H9 (cell line): ENCODE data around the gene DNAJC21. TPM values are rescaled to one million over a fixed set of nuclear protein-coding genes. Genes with fewer than 3 reads are reported as not detected.

Experiments used
- DNase-seq: peaks from one replicate; pipeline ENCODE4 v3.0.0-alpha.2; 2017
- H2AFZ ChIP-seq: one replicate; pipeline ENCODE4 v1.6.1; 2013; ENCODE audit warnings: mild to moderate bottlenecking, low read length, control low read depth, moderate library complexity
- H2AK5ac ChIP-seq: 2 replicates; pipeline ENCODE4 v1.6.1; 2013; ENCODE audit warnings: low read length, control low read depth, mixed read lengths; ENCODE audit not compliant: insufficient read length
- H2BK120ac ChIP-seq: one replicate; pipeline ENCODE4 v1.6.1; 2013; ENCODE audit warnings: low read depth, mild to moderate bottlenecking, low read length, control low read depth, inconsistent platforms; ENCODE audit not compliant: poor library complexity, severe bottlenecking
- H2BK12ac ChIP-seq: 2 replicates; pipeline ENCODE4 v1.6.1; 2013; ENCODE audit warnings: low read length, control low read depth, mixed read lengths, low read depth; ENCODE audit not compliant: insufficient read length
- H2BK15ac ChIP-seq: 2 replicates; pipeline ENCODE4 v1.6.1; 2013; ENCODE audit warnings: low read depth, low read length, control low read depth
- H2BK20ac ChIP-seq: one replicate; pipeline ENCODE4 v1.6.1; 2013; ENCODE audit warnings: low read depth, mild to moderate bottlenecking, low read length, control low read depth, inconsistent platforms; ENCODE audit not compliant: poor library complexity, severe bottlenecking
- H2BK5ac ChIP-seq: 2 replicates; pipeline ENCODE4 v1.6.1; 2013; ENCODE audit warnings: low read length, control low read depth, mixed read lengths; ENCODE audit not compliant: insufficient read length
- H3K14ac ChIP-seq: 2 replicates; pipeline ENCODE4 v1.6.1; 2013; ENCODE audit warnings: low read length, control low read depth; ENCODE audit not compliant: insufficient read depth
- H3K18ac ChIP-seq: 2 replicates; pipeline ENCODE4 v1.6.1; 2013; ENCODE audit warnings: low read depth, mild to moderate bottlenecking, mixed read lengths, low read length, control low read depth; ENCODE audit not compliant: insufficient read length
- H3K23ac ChIP-seq: 2 replicates; pipeline ENCODE4 v1.6.1; 2013; ENCODE audit warnings: low read length, control low read depth, mixed read lengths, low read depth; ENCODE audit not compliant: insufficient read length
- H3K23me2 ChIP-seq: 2 replicates; pipeline ENCODE4 v1.6.1; 2013; ENCODE audit warnings: low read depth, mild to moderate bottlenecking, mixed read lengths, low read length, control low read depth; ENCODE audit not compliant: insufficient read length, poor library complexity, severe bottlenecking
- H3K27ac ChIP-seq: 2 replicates; pipeline ENCODE4 v1.5.1; 2013; ENCODE audit warnings: low read length, control low read depth, mixed read lengths, low read depth; ENCODE audit not compliant: insufficient read length
- H3K27me3 ChIP-seq: 2 replicates; pipeline ENCODE4 v1.6.1; 2013; ENCODE audit warnings: low read length, control low read depth, inconsistent platforms; ENCODE audit not compliant: insufficient read depth
- H3K4ac ChIP-seq: 2 replicates; pipeline ENCODE4 v1.6.1; 2013; ENCODE audit warnings: low read depth, mild to moderate bottlenecking, control low read depth, inconsistent platforms, low read length, moderate library complexity
- H3K4me1 ChIP-seq: 2 replicates; pipeline ENCODE4 v1.6.1; 2013; ENCODE audit warnings: low read length, control low read depth, inconsistent platforms; ENCODE audit not compliant: insufficient read depth
- H3K4me2 ChIP-seq: 2 replicates; pipeline ENCODE4 v1.6.1; 2013; ENCODE audit warnings: low read length, control low read depth, mixed read lengths; ENCODE audit not compliant: insufficient read length, insufficient read depth
- H3K56ac ChIP-seq: 2 replicates; pipeline ENCODE4 v1.6.1; 2013; ENCODE audit warnings: low read depth, mild to moderate bottlenecking, mixed read lengths, low read length, control low read depth; ENCODE audit not compliant: insufficient read length
- H3K79me1 ChIP-seq: 2 replicates; pipeline ENCODE4 v1.6.1; 2013; ENCODE audit warnings: low read depth, mild to moderate bottlenecking, moderate library complexity, low read length, control low read depth, inconsistent platforms; ENCODE audit not compliant: insufficient read depth, poor library complexity, severe bottlenecking
- H3K79me2 ChIP-seq: 2 replicates; pipeline ENCODE4 v1.6.1; 2013; ENCODE audit warnings: low read length, control low read depth, inconsistent platforms; ENCODE audit not compliant: insufficient read depth
- H3K9ac ChIP-seq: 2 replicates; pipeline ENCODE4 v1.6.1; 2013; ENCODE audit warnings: low read length, control low read depth, mixed read lengths; ENCODE audit not compliant: insufficient read length; ENCODE audit errors: extremely low read depth
- H3K9me3 ChIP-seq: one replicate; pipeline ENCODE4 v1.6.1; 2013; ENCODE audit warnings: low read depth, low read length, inconsistent platforms; ENCODE audit not compliant: control insufficient read depth
- H3T11ph ChIP-seq: one replicate; pipeline ENCODE4 v1.6.1; 2013; ENCODE audit warnings: mild to moderate bottlenecking, low read length, control low read depth, inconsistent platforms
- H4K20me1 ChIP-seq: one replicate; pipeline ENCODE4 v1.6.1; 2013; ENCODE audit not compliant: control insufficient read depth, insufficient read length, insufficient read depth
- H4K5ac ChIP-seq: 2 replicates; pipeline ENCODE4 v1.6.1; 2013; ENCODE audit warnings: low read depth, mild to moderate bottlenecking, mixed read lengths, low read length, control low read depth; ENCODE audit not compliant: insufficient read length
- H4K8ac ChIP-seq: replicated peaks from 2 replicates; pipeline ENCODE4 v1.6.1; 2013; ENCODE audit warnings: low read length, control low read depth, mixed read lengths, low read depth; ENCODE audit not compliant: insufficient read length
- H4K91ac ChIP-seq: 2 replicates; pipeline ENCODE4 v1.6.1; 2013; ENCODE audit warnings: low read depth, mild to moderate bottlenecking, moderate library complexity, mixed read lengths, low read length, control low read depth; ENCODE audit not compliant: insufficient read length
- H3K27ac Mint-ChIP-seq, 3 experiments: 2 replicates in 2 of 3; 3 replicates in 1 of 3; pipeline ENCODE4 v1.8.0; 2020 to 2021; ENCODE audit warnings: mixed read lengths in 3 of 3, mild to moderate bottlenecking in 1 of 3, moderate library complexity in 1 of 3
- H3K27me3 Mint-ChIP-seq: 2 replicates; pipeline ENCODE4 v1.8.0; 2021; ENCODE audit warnings: low read depth, mild to moderate bottlenecking, moderate library complexity, mixed read lengths
- H3K36me3 Mint-ChIP-seq, 3 experiments: 2 replicates in 2 of 3; 3 replicates in 1 of 3; pipeline ENCODE4 v1.8.0; 2020 to 2021; ENCODE audit warnings: low read depth in 3 of 3, mixed read lengths in 3 of 3; ENCODE audit not compliant: insufficient read depth in 1 of 3
- H3K4me1 Mint-ChIP-seq, 2 experiments: 2 replicates each; pipeline ENCODE4 v1.8.0; 2020; ENCODE audit warnings: mixed read lengths in 2 of 2
- H3K4me3 Mint-ChIP-seq, 2 experiments: 2 replicates in 1 of 2; 3 replicates in 1 of 2; pipeline ENCODE4 v1.8.0; 2020 to 2021; ENCODE audit warnings: mild to moderate bottlenecking in 2 of 2, mixed read lengths in 2 of 2, moderate library complexity in 1 of 2
- H3K9me3 Mint-ChIP-seq, 2 experiments: 2 replicates in 1 of 2; 3 replicates in 1 of 2; pipeline ENCODE4 v1.8.0; 2020; ENCODE audit warnings: mild to moderate bottlenecking in 2 of 2, mixed read lengths in 2 of 2, moderate library complexity in 1 of 2
- WGBS: extraction: QIAGEN DNeasy Blood & Tissue Kit; methylation state at CpG from one replicate; pipeline ENCODE4 v1.1.7; 2013; ENCODE audit warnings: missing lambda C conversion rate, low lambda C conversion rate, mixed read lengths; ENCODE audit not compliant: insufficient read length; ENCODE audit errors: extremely low coverage; 5-methylcytosine and 5-hydroxymethylcytosine counted together
- total RNA-seq: library from RNA; stranded (reverse); gene quantifications from 2 replicates; pipeline ENCODE4 v1.2.1, GENCODE V29; 2021
- TF ChIP-seq, protein P1 (sequence below): fragments of 200-600 bp; sonication (generic); conservative IDR thresholded peaks from 3 replicates; pipeline ENCODE4 v1.8.0; 2021; ENCODE audit warnings: antibody characterized with exemption, mild to moderate bottlenecking

Gene DNAJC21
- total RNA-seq, 1 experiment from 2014 or later, result 50.4 TPM

DNA sequence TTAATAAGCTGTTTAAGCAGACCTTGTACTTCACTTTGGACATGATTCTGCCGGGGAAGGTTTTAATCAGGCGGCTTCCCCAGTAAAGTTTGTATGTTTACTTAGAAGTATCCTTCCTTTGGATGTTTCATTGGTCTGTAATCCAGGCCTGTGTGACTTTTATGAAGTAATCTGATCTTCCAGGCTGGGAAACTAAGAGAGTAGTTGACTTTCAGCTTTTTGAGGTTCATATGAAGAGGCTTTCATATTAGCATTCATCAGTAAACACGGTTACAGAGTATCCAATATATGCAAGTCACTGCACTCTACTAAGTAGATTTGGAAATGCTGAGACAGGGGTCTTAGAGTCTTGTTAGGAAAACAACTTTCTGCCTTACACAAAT lies 1.1 kb downstream of the DNAJC21 start:
- Mint-ChIP-seq H3K4me3 (peak overlapping the region; percentile 98 to 99), H3K4me1 (peaks cover 17 to 20% of the 10 kb centered on the region in 2 experiments), H3K36me3 (peaks cover 8 to 41% (median 31%) of the 10 kb centered on the region in 3 experiments), H3K9me3 (no peaks in the 10 kb centered on the region; a peak in 1 of 5 replicates), H3K27me3 (no peaks in the 10 kb centered on the region), H3K27ac (peak overlapping the region; percentile 86 to 99 (median 96); a peak in 6 of 7 replicates)
- Histone ChIP-seq H2BK15ac (no peak overlapping the region), H3K9me3 (no peaks in the 10 kb centered on the region), H3K56ac (no peak overlapping the region), H3K79me1 (peaks cover 10% of the 10 kb centered on the region), H3K4me2 (peak overlapping the region; percentile 67), H2BK120ac (no peak overlapping the region), H3K9ac (peak overlapping the region; percentile 82), H4K8ac (no peak overlapping the region), H3K14ac (peak overlapping the region; percentile 78; the same call in 1 of the 2 replicates), H4K5ac (no peak overlapping the region), H4K91ac (no peak overlapping the region), H2BK12ac (no peak overlapping the region), H3T11ph (no peak overlapping the region), H2AFZ (no peak overlapping the region), H3K27me3 (no peaks in the 10 kb centered on the region), H3K4me1 (no peaks in the 10 kb centered on the region; the same call in 1 of the 2 replicates), H3K18ac (no peak overlapping the region), H2BK5ac (no peak overlapping the region), H3K23ac (no peak overlapping the region), H2AK5ac (no peak overlapping the region), H3K79me2 (peaks cover 10% of the 10 kb centered on the region; the same call in 1 of the 2 replicates), H3K27ac (no peak overlapping the region), H3K4ac (no peak overlapping the region), H4K20me1 (no peaks in the 10 kb centered on the region), H2BK20ac (no peak overlapping the region), H3K23me2 (peaks cover 6% of the 10 kb centered on the region)
- TF ChIP-seq, protein P1, sequence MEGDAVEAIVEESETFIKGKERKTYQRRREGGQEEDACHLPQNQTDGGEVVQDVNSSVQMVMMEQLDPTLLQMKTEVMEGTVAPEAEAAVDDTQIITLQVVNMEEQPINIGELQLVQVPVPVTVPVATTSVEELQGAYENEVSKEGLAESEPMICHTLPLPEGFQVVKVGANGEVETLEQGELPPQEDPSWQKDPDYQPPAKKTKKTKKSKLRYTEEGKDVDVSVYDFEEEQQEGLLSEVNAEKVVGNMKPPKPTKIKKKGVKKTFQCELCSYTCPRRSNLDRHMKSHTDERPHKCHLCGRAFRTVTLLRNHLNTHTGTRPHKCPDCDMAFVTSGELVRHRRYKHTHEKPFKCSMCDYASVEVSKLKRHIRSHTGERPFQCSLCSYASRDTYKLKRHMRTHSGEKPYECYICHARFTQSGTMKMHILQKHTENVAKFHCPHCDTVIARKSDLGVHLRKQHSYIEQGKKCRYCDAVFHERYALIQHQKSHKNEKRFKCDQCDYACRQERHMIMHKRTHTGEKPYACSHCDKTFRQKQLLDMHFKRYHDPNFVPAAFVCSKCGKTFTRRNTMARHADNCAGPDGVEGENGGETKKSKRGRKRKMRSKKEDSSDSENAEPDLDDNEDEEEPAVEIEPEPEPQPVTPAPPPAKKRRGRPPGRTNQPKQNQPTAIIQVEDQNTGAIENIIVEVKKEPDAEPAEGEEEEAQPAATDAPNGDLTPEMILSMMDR, result no peak
- no peak for DNase-seq
- no CpG with 5 or more reads among the region's 3 CpGs for WGBS
